CD4-positive, alpha-beta T cell treated with Interleukin-17A for 4 hours (primary cell): ENCODE data around the gene ZFHX2.

ENCODE experiments used
- DNase-seq: peaks from one replicate; pipeline ENCODE4 v3.0.0-alpha.2; 2020; ENCODE audit warnings: mixed read lengths

ZFHX2 gene

DNA sequence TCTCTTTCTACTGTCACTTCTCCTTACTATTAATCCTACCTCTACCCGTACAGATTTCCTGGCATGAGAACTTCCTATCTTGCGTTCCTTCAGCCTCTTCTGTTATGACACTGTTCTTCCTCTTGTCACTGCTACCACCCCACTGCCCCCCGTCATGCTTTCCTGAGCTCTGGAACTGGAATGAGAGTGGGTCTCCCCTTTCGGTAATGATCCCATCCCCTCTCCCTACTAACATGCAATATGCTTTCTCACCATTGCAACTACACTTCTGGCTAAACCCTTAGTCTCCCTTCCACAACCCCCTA lies 20.9 kb upstream of the ZFHX2 start:
- no peak for DNase-seq

DNA sequence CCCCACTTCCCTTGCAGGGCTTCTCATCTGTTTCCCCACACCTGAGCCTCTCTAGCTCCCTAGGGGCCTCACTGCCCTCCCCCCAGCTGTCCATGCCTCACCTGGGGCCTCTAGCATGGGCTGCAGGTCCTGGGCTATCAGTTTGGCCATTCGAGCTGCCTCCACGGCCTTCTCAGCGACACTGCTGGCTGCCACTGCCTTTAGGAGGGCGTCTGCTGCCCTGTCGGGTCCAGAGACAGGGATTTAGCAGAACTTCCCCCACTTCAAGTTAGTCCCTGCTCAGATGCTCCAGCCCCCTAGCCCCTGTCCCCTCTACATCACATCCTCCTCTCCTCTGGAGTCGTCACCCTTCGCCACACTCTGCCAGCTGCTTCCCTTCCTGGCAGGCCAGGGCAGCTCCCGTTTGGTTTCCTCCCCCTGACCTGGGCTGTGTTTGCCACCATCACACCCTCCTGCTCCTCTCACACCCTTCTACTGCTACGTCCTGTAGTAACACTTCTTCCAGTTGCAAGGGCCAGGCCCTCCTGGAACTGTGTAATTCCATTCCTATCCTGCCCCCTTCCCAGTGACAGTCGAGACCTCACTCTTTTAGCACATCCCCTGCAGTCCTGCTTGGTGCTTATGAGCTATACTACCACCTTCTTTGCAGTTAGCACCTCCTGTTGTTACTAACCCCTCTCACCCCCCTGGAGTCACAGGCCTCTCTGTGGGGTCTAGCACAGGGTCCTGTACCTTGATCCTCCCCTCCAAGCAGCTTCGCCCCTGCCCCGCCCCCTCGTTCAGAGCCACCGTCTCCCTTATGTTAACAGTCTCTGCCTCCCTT lies 20.3 kb upstream of the ZFHX2 start:
- no peak for DNase-seq

DNA sequence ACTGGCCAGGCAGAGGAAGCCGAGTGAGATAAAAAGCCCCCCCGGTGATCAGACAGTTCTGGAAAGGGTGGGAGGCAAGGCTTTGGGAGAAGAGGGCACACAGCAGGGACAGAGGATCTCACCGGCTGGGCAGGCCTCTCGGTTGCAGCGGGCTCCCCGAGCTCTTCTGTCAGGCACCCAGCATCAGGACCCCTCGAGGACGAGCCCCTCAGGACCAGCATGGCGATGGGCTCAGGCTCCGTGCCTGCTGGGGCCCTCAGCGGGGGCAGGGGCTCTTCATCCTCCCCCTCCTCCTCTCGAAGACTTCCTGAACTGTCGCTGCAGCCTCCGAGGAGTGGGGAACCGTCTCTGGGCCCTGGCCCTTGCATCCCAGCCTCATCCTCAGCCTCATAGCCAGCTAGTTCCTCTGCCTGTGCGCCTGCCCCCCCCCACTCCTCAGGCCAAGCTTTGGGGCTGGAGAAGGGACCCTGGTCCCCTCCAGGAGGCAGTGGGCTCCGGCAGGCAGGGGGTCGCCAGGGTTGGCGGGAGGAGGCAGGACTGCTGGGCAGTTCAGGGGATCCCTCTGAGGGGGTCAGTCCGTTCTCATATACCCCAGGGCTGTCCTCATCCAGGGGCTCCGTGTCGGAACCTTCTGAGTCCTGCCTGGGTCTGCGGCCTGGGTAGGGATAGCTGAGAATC lies 19.4 kb upstream of the ZFHX2 start:
- no peak for DNase-seq

DNA sequence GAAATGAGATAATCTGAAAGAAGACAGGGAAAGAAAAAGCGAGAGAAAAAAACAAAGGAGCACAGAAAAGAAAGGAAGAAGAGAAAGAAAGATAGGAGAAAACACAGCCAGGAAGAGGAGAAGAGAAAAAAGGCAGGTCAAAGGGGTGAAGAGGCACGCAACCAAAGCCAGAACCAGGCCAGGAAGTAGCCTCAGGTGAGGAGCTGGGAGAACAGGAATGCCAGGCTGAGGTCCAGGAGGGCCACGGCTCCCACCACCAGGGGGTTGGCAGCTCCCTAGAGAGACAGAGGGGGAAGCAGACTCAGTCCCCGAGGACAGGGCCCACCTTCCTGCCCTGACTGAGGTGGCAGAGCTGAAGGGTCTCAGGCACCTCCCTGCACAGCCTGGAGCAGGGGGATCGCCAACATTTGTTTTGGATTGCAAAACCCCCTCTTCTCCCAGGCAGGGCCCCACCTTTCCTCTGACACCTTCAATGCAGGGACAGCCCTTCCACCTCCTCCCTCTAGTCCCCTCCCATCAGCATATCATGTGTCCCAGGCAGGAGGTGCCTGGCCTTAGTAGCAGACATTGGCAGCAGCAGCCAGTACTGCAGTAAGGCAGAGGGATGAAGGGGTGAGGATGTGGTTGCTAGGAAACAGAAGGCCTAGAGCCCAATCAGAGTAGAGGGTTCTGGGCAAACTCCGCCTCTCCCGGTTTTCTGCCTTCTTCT lies 18.0 kb upstream of the ZFHX2 start:
- DNase-seq, result no peak

DNA sequence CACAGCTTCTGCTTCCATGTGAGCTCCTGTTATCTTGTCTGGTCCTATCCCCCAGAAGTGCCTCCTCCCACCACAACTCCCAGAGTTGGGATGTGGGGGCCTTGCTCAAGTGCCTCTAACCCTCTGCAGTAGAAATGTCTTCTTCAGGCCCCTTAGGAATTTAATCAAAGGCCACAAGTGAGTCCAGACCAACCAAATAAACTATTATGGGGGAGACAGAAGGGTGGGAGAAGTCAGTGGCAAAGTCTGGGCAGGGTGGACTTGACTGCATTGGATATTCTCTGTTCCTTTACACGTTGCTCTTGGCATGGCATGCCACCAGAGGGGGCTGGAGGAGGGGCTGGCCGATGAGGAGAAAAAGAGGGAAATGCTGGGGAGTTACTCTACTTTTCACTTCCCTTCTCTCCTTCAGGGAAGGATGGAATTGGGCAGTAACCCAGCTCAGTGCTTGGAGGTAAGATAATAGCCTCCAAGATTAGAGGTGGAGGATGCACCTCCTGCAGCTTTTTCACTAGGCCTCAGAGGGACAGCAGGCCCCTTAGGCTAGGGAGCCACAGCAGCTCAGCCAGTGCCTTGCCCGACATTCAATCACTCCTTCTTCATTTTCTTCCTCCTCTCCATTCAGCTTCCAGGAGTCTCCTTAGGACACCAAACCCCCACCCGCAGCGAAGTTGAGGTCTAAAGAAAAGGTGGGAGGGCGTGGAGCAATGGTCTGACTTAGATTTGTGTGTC lies 17.2 kb upstream of the ZFHX2 start:
- DNase-seq, result peak; percentile 33

DNA sequence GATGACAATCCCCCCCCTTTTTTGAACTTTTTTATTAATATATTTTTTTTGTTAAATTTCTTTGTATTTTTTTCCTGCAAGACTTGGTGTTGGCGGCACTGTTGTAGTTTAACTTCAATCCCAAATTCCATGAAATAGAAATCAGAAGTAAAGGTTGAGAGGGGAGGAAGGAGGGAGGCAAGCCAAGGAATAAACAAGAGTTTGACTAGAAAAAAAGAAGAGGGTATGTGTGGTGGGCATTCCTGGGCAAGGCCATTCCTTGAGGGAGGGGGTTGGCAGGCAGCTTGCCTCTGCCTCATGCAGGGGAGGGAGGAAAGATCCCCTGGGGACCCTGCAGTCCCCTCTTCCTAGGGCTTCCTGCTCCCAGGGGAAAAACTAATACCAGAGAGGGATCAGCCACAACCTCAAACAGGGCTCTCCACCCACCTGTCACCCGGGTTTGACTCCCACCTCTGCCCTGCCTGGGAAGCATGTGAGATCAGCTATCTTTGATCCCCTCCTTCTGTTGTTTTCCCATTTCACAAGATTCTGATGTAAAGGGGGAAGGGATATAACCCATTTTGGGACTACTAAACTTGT lies 16.5 kb upstream of the ZFHX2 start:
- DNase-seq, result no peak

DNA sequence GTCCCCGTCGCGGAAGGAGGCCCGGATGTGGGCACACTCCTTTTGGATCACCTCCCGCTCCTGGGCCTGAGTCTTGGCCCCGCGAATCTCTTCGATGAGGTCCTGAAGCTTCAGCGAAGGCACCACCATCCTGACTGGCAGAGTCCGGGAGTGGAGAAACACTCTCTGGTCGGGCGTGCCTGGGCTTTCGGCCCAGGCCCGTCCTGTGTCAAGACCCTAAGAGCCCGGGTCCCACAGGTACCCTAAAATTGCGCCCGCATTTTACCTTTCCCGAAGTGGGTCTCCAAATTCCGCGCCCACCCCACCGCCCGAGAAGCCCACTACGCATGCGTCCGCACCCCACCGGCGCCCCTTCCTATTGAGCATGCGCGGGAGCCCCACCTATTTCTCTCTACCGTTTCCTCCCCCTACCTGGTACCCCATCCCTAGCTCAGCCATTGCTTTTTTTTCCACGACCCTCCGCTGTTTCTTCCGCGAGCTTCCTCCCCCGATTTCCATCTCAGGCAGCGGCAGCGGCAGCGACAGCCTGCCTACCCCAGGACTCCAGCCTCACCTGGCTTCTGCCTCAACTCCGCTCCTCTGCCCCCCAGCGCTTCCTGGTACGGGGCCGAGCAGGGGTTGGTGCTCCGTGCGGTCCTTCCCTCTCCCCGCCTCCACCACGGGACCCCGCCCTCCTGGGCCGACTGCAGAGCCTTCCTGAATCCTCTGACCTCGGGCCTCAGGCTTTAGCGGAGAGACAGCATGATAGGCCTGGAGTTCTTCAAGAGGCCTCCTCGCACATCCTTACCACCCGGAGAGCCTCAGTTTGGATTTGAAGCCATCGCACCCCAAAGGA lies 15.8 kb upstream of the ZFHX2 start, which contains the start of gene AP1G2:
Gene AP1G2, minus strand, starts transcription at position 606 of the 835 bp plus-strand sequence. Its CDS starts 477 bp downstream, at position 129.
- peak; percentile 96 for DNase-seq

DNA sequence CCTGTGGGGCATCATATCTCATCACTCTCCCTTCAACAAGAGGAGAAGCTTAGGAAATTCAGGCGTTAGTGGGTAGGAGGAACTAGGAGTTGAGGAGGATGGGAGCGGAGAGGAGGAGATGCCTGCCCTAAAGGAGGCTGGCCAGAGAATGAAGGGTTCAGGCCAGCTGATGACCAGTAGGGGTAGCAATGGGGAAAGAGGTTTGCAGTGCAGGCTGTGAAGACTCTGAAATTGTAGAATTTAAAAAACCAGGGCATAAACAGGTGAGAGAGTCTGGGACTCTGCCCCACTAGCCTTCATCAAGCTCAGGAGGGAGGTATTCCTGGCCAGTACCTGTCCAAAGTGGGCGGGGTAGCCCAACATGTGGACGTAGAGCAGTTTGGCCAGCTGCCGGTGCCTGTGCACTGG lies 15.2 kb upstream of the ZFHX2 start:
- no peak for DNase-seq

DNA sequence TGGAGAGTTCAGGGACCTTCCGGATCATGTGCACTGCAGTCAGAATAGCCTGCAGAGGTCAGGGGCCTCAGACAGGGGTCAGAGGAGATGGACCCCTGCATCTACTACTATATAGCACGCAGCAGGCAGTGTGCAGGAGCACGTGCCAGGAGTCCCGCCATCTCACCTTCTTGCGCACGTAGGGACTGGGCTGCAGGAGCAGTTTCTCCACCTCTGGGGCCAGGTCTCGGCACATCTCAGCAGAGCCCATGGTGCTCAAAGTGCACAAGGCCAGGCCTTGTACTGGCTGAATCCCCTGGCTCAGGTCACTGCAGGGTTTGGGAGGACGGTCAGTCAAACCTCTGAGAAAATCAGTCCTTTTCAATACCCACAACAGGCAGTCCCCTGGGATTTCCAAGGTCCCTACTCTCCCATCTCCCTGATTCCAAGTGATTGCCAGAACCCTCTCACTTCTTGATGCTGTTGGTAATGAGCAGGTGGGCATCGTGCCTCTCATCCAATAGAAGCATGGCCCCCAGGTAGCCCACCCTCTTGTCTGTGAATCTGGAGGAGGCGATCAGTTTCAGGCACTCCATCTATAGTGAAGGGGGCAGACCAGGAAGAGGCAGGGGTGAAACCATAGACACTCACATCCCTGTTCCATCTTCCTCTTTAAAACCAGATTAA lies 14.7 kb upstream of the ZFHX2 start:
- no peak for DNase-seq

DNA sequence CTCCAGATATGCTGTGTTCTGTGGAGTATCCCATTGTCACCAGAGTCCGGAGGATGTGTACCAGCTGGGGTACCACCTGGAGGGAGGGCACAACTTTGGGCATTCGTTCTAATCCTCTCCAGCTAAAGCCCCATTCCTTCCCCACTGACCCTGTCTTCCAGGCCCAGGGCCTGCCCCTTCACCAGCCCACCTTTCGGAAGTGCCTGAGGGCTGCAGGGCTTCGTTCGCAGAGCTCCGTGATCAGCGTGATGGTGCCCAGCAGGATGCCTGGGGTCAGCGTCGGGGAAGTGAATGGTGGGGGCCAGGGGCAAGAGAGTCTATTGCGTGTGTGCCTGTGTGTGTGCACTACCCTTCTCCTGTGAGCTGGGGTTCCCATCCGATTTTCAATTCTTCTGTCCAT lies 14.1 kb upstream of the ZFHX2 start:
- no peak for DNase-seq

DNA sequence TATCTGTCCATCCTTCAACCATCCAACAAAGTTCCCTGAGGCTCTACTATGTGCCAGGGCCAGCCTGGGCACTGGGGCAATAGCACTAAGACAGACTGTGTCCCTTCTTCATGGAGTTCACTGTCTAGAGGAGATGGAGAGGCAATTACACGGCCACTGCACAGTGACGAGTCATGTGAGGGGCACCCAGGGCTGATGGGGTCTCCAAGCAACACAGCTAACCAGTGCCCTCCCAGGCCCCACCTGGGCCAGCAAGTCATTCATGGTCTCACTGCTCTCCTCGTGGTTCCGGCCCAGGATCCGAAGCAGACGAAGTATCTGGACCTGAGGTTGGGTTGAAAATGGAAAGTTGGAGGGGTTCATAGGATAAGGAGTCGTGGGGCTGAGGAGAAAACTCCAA lies 13.3 kb upstream of the ZFHX2 start:
- no peak for DNase-seq

DNA sequence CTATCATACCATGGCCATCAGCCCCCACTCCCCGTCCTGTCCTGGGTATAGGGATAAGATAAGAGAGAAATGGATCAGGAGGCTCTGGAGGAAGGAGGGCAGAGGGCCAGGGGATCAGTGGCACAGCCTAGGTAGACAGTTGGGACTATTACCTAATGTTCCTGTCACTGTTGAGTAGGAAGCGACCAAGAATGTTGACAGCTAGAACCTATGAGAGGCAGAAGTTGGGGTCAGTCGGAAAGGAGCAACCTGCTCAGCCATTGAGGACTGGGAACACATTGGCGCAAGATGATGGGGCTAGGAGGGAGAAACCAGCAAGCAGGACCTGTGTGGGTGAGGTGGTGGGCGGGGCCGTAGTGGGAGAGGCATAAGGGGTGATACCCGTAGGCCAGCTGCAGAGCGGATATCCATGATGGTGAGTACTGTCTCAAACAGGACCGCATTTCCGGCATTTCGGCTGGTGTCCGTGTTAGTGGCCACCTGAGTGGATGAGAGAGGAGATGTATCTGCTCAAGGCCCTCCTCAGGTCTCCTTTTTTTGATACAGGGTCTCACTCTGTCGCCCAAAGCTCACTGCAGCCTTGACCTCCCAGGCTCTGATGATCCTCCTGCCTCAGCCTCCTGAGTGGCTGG lies 12.7 kb upstream of the ZFHX2 start:
- DNase-seq, result no peak

DNA sequence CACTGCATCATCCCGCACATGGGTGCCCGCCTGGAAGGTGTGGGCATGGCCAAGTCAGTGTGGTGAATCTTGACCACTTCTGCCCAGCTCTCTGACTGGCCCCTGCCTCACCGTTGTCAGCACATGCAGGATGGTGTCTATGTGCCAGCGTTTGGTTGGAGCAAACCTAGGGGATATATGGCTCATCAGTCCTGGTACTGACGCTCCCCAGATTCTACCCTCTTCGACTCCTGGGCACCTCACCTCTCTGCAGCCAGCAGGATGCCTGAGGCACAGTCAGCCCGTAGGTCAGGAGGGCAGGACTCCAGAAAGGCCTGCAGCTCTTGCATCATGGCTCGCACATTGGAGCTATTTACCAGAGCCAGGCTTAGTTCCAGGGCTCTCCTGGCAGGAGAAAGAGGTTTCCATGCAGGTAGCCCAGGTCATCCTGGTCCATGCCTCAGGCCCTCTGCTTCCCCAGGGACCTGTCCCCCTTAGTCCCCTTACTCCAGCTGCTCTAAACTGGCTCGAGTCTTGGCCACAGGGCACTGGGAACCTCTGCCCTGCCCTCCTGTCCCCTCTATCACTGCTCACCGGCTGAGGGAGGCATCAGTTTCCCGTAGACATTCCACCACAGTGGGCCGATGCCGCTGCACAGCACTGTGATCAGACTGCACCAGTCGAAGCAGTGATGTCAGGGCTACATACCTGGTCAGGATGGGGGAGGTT lies 12.1 kb upstream of the ZFHX2 start:
- no peak for DNase-seq

DNA sequence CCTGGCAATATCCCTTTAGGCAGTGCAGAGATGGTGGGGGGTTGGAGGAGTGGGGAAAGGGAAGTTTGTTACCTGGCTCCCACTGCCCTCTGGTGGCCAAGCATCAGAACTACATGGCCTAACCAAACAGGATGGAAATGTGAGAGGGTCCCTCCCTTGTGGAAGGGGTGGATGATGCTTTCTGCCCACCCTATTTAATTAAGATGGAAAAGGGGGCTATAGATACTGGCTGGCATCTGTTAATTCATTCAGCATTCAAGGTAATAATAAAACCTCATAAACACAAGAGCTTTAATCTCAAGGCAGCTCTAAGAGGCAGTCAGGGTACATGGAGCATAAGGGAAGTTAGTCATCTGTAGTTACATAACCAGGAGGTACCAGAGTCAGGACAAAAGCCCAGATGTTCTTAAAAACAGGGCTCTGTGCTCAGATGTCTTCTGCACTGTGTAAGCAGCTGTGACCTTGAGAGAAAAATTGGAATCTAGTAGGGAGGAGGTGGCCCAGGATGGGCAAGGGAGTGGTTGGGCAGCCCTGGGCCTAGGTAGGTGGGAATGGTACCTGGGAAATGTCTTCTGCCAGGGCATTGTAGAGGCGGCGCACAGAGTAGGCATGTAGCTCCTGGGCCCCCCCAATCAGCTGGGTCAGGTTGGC lies 11.4 kb upstream of the ZFHX2 start:
- DNase-seq, result peak; percentile 72

DNA sequence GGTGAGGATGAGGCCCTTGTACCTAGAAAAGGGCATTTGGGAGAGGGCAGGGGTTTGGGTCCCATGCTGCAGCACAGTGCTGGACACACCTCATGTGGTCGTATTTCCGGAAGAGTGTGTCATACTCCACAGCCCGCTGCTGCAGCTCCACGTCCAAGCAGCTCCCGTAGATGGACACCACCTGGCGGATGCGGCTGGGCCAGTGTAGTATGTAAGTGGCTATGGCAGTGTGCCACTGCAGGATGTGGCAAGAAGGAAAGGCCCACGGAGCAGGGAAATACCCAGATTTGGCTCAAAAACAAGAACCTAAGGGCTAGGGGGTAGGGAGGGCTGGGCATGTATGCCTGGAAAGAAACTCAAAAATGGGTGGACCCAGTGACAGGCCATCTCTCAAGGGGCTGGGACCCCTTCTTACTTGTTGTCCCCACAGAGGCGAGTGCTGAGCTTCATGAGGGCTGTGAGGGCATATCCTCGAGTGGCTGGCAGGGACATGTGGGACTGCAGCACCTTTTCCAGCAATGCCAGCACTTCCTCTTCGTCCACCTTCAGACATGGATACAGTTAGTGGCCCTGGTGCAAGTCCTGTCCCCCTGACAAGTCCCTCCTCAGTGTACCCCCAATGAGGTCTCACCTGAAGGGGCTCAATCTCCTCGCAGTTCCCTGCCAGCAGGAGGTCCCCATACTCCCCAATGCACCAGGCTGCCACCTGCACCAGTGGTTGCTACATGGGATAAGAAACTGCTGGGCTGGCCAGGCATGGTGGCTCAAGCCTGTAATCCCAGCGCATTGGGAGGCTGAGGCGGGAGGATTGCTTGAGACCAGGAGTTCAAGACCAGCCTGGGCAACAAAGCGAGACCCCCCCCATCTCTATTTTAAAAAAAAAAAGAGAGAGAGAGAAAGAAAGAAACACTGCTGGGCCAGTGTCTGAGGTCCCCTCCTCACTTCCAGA lies 10.6 kb upstream of the ZFHX2 start:
- DNase-seq, result no peak

DNA sequence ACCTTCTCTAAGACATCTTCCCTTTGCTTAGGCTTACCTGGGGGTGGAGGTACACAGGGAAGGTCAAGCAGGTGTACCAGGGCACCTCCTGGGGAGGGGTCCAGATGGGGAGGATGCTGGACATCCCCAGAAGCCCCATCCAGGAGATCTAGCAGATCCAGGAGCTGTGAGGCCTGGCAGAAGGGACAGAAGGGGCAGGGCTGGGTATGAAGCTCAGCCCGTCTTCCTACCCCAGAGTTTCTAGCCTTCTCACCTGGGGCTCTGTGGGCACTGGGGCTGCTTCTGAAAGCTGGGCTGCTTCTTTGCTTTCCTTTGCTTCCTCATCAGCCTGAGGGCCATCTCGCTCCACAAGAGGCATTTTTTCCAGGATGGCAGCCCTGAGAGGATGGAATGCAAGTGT lies 9.7 kb upstream of the ZFHX2 start:
- no peak for DNase-seq

DNA sequence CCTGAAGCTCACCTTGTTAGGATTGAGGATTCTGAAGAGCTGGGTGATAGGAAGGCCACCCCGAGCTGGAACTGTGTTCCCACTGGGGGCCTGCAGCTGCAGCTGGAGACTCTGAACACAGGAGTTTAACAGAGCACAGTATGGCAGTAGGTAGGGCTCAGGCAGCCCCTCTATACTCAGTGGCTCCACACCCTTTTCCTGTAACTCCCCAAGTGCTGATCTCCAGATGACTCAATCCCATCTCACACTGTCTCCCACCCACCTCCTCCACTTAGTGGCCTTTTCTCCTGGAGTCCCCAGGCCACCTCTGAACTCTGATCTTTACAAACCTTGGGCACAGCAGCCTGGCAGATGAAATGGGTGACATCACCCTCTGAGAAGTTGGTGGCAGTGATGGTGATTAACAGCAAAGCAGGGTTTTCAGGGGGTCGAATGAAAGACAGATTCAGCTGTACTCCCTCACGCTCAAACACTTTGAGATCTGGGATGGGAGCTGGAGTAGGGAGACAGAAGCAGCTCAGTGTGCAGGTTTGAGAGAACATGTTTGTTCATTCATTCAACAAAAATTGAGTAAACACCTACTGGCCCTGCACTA lies 8.5 kb upstream of the ZFHX2 start:
- DNase-seq, result no peak
